A172 (cell line): ENCODE measurements around the gene KLF8. TPM values are rescaled to one million over a fixed set of nuclear protein-coding genes. Genes with fewer than 3 reads are reported as not detected.
A peak's percentile ranks its signal among the peaks of the same experiment; 100 is the strongest.

ENCODE experiments used
- DNase-seq: peaks from one replicate; pipeline ENCODE4 v3.0.0-alpha.2; 2015; ENCODE audit warnings: low spot score
- total RNA-seq: library from RNA; depleted of rRNA; stranded (reverse); fragments of >200 nt; shearing (Covaris generic); gene quantifications from 2 replicates; pipeline ENCODE4 v1.2.3, GENCODE V29; 2014

KLF8 gene
- total RNA-seq, 1 experiment from 2014 or later = not detected

- no peak for DNase-seq
Measured at GRCh38 chrX:56309881-56310280, 77.7 kb downstream of the KLF8 start.

GRCh38 chrX:56310581-56310980 is 78.4 kb downstream of the KLF8 start:
- no peak for DNase-seq

GRCh38 chrX:56313308-56313707 is 81.2 kb downstream of the KLF8 start:
- DNase-seq = no peak

GRCh38 chrX:56314334-56314733 is 82.2 kb downstream of the KLF8 start:
- peak; percentile 0 for DNase-seq

GRCh38 chrX:56318076-56318475 is 85.9 kb downstream of the KLF8 start:
- DNase-seq = no peak

GRCh38 chrX:56319165-56319564 is 87.0 kb downstream of the KLF8 start:
- DNase-seq = no peak
